ENCODE measurements around the gene ITPKA.
A peak's percentile ranks its signal among the peaks of the same experiment; 100 is the strongest.

The ITPKA gene

DNA sequence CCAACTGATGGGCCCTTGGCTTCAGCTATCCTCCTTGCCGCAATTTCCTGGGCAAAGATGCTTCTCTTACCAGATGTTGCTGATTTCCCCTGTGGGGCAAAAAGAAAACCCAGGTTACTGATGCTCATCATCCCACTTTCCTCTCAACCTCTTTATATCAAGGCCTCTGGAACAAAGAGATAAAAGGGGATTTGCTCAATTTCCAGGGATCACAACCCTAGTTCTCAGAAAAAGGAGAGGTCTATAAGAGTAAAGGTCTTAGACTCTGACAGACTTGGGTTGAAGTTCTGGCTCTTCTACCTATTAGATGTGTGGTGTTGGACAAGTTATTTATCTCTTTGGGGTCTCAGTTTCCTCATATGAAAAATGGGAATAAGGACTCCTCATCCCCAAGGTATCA lies 41.9 kb downstream of the ITPKA start:
- Histone ChIP-seq H3K36me3 (ENCODE audit: control insufficient read depth, insufficient read depth, low read length) (peaks cover 65% of the 10 kb centered on the region), H3K4me1 (ENCODE audit: control insufficient read depth, insufficient read depth, low read length, poor library complexity, severe bottlenecking) (no peaks in the 10 kb centered on the region), H3K27ac (ENCODE audit: low read depth, low read length, severe bottlenecking) (no peak overlapping the region), H3K9me3 (ENCODE audit: control insufficient read depth, low read length) (no peaks in the 10 kb centered on the region), H3K4me3 (ENCODE audit: extremely low read depth, insufficient read depth, low read length, poor library complexity, severe bottlenecking) (no peak overlapping the region)
- 67 to 100% methylated on average over 1 of the region's 1 CpG for WGBS, 2 experiments (ENCODE audit: insufficient coverage in 2 of 2)

DNA sequence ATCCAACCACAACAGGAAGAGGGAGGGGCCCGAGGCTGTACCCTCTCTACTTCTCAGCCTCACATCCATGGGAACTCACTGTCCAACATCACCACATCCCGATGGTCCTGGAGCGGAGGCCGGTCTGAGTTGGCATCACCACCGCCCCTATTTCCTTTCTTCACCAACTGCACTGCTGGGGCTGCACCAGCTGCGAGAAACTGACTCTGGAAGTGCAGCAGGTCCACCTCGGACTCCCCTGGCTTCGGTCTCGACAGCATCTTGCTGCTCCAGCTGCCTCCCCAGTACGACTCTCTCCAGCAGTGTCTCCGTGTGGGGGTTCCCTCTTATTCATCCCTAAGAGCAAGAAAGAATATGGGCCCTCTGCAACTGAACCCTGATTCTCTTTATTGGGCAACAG lies 43.2 kb downstream of the ITPKA start:
- WGBS, 2 experiments (ENCODE audit: insufficient coverage in 2 of 2), result 95 to 96% methylated on average over 10 to 11 of the region's 11 CpGs
- H3K36me3 ChIP-seq (ENCODE audit: control insufficient read depth, insufficient read depth, low read length), result peaks cover 55% of the 10 kb centered on the region
- H3K27ac ChIP-seq (ENCODE audit: low read depth, low read length, severe bottlenecking), result no peak overlapping the region
- no peaks in the 10 kb centered on the region for H3K9me3 ChIP-seq (ENCODE audit: control insufficient read depth, low read length)
- H3K4me3 ChIP-seq (ENCODE audit: extremely low read depth, insufficient read depth, low read length, poor library complexity, severe bottlenecking), result no peak overlapping the region
- no peaks in the 10 kb centered on the region for H3K4me1 ChIP-seq (ENCODE audit: control insufficient read depth, insufficient read depth, low read length, poor library complexity, severe bottlenecking)

DNA sequence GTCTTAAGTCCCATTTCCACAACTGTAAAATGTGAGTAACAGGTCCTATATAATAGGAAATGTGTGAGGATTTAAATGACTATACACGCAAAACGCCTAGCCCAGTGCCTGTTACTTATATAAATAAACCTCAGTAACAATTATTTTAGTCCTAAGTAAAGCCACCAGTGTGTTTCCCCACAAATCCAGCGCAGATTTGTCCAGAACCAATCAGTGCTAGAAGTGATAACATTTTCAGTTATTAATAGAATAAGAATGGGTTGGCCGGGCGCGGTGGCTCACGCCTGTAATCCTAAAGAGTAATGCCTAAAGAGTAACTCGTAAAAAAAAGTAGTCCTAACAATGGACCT lies 49.8 kb downstream of the ITPKA start:
- no peaks in the 10 kb centered on the region for H3K4me1 ChIP-seq (ENCODE audit: control insufficient read depth, insufficient read depth, low read length, poor library complexity, severe bottlenecking)
- peak overlapping the region; percentile 86 for H3K27ac ChIP-seq (ENCODE audit: low read depth, low read length, severe bottlenecking)
- H3K4me3 ChIP-seq (ENCODE audit: extremely low read depth, insufficient read depth, low read length, poor library complexity, severe bottlenecking), result peak overlapping the region; percentile 88
- WGBS, 2 experiments (ENCODE audit: insufficient coverage in 2 of 2), result 7 to 9% methylated on average over 3 to 5 of the region's 8 CpGs
- H3K36me3 ChIP-seq (ENCODE audit: control insufficient read depth, insufficient read depth, low read length), result peaks cover 2% of the 10 kb centered on the region
- no peaks in the 10 kb centered on the region for H3K9me3 ChIP-seq (ENCODE audit: control insufficient read depth, low read length)

DNA sequence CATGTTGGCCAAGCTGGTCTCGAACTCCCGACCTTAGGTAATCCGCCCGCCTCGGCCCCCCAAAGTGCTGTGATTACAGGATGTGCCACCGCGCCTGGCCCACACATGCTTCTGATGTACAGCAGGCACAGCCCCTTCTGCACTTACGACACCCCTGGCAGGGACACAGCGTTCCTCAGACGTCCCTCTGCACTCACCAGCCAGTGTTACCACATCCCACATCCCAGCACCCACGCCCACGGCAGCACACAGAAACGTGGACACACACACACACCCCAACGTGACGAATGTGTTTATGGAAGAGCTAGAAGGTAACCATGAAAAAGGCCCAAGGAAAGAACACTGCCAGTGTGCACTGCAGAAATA lies 51.0 kb downstream of the ITPKA start:
- Histone ChIP-seq H3K27ac (ENCODE audit: low read depth, low read length, severe bottlenecking) (no peak overlapping the region), H3K9me3 (ENCODE audit: control insufficient read depth, low read length) (no peaks in the 10 kb centered on the region), H3K36me3 (ENCODE audit: control insufficient read depth, insufficient read depth, low read length) (peaks cover 2% of the 10 kb centered on the region), H3K4me1 (ENCODE audit: control insufficient read depth, insufficient read depth, low read length, poor library complexity, severe bottlenecking) (no peaks in the 10 kb centered on the region), H3K4me3 (ENCODE audit: extremely low read depth, insufficient read depth, low read length, poor library complexity, severe bottlenecking) (peak overlapping the region; percentile 88)
- 97 to 98% methylated on average over 7 to 11 of the region's 15 CpGs for WGBS, 2 experiments (ENCODE audit: insufficient coverage in 2 of 2)

DNA sequence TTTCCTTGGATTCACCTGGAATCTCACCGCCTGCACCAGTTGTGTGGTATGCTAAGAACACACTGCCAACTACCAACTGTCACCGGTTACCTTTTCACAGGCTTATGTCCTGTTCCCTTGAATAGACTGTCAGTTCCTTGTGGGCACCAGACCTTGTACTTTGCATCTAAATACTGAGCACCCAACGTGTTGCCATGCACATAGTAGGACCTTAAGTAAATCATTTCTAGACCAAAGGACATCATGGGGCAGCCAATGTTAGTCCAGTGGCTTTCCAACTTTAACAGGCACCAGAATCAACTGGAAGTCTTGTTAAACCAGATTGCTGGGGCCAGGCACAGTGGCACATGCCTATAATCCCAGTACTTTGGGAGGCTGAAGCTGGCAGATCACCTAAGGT lies 51.5 kb downstream of the ITPKA start:
- WGBS, 2 experiments (ENCODE audit: insufficient coverage in 2 of 2), result 96 to 97% methylated on average over 3 of the region's 3 CpGs
- Histone ChIP-seq H3K36me3 (ENCODE audit: control insufficient read depth, insufficient read depth, low read length) (peaks cover 2% of the 10 kb centered on the region), H3K9me3 (ENCODE audit: control insufficient read depth, low read length) (no peaks in the 10 kb centered on the region), H3K4me1 (ENCODE audit: control insufficient read depth, insufficient read depth, low read length, poor library complexity, severe bottlenecking) (no peaks in the 10 kb centered on the region), H3K27ac (ENCODE audit: low read depth, low read length, severe bottlenecking) (no peak overlapping the region), H3K4me3 (ENCODE audit: extremely low read depth, insufficient read depth, low read length, poor library complexity, severe bottlenecking) (no peak overlapping the region)

DNA sequence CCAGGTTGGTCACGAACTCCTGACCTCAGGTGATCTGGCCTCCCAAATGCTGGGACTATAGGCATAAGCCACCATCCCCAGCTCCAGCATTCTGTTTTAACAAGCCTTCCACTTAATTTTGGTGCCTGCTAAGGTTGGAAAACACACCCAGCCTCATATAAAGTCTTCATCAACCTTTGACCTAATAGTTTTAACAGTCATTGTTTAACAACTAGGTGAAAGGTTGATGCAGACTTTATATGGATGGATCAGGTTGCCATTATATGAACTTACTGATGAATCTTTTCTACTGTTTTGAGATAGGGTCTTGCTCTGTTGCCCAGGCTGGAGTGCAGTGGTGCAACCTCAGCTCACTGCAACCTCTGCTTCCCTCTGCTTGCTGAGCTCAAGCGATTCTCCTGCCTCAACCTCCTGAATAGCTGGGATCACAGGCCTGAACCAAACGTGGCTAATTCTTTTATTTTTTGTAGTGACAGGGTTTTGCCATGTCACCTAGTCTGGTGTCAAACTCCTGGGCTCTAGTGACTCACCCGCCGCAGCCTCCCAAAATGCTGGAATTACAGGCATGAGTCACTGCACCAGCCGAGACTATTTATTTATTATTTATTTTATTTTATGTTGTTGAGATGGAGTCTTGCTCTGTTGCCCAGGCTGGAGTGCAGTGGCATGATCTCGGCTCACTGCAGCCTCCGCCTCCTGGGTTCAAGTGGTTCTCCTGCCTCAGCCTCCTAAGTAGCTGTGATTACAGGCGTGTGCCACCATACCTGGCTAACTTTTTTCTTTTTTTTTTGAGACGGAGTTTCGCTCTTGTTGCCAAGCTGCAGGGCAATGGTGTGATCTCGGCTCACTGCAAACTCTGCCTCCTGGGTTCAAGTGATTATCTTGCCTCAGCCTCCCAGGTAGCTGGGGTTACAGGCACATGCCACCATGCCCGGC lies 53.4 kb downstream of the ITPKA start:
- Histone ChIP-seq H3K27ac (ENCODE audit: low read depth, low read length, severe bottlenecking) (no peak overlapping the region), H3K4me1 (ENCODE audit: control insufficient read depth, insufficient read depth, low read length, poor library complexity, severe bottlenecking) (no peaks in the 10 kb centered on the region), H3K36me3 (ENCODE audit: control insufficient read depth, insufficient read depth, low read length) (no peaks in the 10 kb centered on the region), H3K4me3 (ENCODE audit: extremely low read depth, insufficient read depth, low read length, poor library complexity, severe bottlenecking) (no peak overlapping the region), H3K9me3 (ENCODE audit: control insufficient read depth, low read length) (no peaks in the 10 kb centered on the region)
- WGBS, 2 experiments (ENCODE audit: insufficient coverage in 2 of 2), result 85 to 92% methylated on average over 7 to 10 of the region's 13 CpGs

DNA sequence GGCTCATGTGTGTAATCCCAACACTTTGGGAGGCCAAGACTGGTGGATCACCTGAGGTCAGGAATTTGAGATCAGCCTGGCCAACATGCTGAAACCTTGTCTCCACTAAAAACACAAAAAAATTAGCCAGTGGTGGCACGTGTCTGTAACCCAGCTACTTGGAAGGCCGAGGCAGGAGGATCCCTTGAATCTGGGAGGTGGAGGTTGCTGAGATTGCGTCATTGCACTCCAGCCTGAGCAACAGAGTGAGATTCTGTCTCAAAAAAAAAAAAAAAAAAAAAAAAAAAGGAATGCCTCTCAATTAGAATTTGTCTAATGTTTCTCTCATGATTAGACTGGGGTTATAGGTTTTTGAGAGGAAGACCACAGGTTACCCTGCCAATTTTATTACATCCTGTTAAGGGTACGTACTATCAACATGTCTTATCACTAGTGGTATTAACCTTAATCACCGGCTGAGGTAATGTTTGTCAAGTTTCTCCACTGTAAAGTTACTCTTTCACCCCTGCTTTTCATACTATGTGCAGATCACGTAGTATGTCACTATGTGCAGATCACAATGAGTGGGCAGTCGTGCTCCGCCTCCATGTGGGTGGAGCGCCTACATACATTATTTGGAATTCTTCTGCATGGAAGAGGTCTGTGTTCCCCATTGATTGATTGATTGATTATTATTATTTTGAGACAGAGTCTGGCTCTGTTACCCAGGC lies 56.5 kb downstream of the ITPKA start:
- 92 to 100% methylated on average over 4 to 8 of the region's 9 CpGs for WGBS, 2 experiments (ENCODE audit: insufficient coverage in 2 of 2)
- Histone ChIP-seq H3K9me3 (ENCODE audit: control insufficient read depth, low read length) (no peaks in the 10 kb centered on the region), H3K4me1 (ENCODE audit: control insufficient read depth, insufficient read depth, low read length, poor library complexity, severe bottlenecking) (peaks cover 8% of the 10 kb centered on the region), H3K36me3 (ENCODE audit: control insufficient read depth, insufficient read depth, low read length) (no peaks in the 10 kb centered on the region), H3K27ac (ENCODE audit: low read depth, low read length, severe bottlenecking) (no peak overlapping the region), H3K4me3 (ENCODE audit: extremely low read depth, insufficient read depth, low read length, poor library complexity, severe bottlenecking) (no peak overlapping the region)
